A549 treated with AZD2906 at 1 μM for 4 hours (cell line): ENCODE data around the gene RNASE7. TPM values are rescaled to one million over a fixed set of nuclear protein-coding genes. Genes with fewer than 3 reads are reported as not detected.

ENCODE experiments used
- total RNA-seq: library from RNA; stranded (reverse); fragments of 200-300 nt; extraction: Qiagen RNA extraction; gene quantifications from 5 replicates; pipeline ENCODE4 v1.2.3, GENCODE V29; 2022

Gene RNASE7, protein sequence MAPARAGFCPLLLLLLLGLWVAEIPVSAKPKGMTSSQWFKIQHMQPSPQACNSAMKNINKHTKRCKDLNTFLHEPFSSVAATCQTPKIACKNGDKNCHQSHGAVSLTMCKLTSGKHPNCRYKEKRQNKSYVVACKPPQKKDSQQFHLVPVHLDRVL
- total RNA-seq: not detected in 5 replicates

DNA sequence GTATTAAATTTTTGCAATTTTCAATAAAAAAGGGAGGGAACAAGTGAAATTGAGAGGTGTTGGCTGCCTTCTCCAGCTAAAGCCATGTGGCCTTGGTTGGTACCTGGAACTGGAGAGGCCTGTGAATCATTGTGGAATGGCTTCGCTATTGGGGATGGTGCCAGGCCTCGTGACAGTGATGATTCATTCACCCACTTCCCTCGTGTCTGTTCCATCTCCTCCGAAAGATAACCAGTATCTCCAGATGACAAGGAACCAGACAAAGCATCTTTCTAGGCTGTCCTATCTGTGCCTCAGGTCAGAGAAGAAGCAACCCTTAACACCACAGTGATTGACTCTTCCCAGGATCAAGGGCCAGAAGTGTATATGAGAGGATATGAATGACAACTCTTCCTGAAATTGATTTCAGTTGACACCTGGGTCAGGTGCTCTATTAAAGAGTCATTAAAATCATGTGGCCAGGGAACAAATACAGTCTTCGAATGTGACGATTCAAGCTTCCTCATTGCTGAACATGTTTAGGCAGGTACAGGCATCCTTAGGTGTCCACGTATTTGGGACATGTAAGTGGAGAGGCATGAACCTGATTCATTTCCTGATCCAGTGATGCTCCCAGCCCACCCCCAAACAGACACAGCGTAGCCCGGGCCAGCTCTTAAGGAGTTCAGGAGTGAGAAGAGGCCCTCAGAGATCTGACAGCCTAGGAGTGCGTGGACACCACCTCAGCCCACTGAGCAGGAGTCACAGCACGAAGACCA is at the start of gene RNASE7:
Gene RNASE7, plus strand, starts transcription at position 687 of the 758 bp plus-strand sequence. CDS start 631 bp downstream, outside the sequence.

GRCh38 chr14:20998674-20999366 is 43.3 kb upstream of the RNASE7 start, which contains the start of gene SLC39A2:
SLC39A2 (plus strand) TSS chr14:20999293; CDS start chr14:20999447, 154 bp downstream.

DNA sequence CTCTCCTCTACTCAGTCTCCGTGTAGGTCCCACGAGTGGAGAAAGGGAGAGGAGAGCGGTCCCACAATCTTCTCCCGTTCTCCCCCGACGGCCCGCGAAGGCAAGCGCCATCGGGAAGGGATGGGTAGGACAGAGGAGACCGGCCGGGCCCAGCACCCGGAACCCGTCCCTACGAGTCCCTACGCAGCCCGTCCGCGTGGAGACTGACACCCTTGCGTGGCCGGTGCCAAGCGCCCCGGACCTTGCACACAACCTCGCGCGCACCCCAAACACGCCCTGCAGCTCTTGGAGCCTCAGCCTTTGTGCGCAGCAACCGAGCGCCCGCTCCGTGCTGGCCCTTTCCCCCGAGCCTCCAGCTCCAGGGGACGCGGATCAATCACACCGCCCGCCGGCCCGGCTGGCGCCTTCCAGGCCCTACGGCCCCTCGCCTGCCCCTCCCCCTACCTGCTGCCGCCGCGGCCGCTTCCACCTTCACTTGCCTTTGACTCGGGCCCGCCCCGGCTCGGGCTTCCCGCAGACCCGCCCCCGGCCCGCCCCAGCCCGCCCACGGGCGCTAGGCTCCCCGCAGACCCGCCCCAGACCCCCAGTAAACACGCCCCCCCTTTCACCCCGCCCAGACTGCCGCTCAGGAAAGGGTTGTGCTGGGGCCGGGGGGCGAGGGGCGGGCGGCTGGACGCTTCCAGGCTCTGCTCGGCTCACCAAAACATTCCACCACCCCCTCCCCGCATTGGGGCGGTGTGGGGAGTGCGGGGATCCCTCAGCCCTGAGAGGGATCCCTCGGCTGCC is 17.4 kb upstream of the RNASE7 start, which contains the start of gene NDRG2:
Gene NDRG2, minus strand, starts transcription at position 477 of the 786 bp plus-strand sequence. CDS start 1,746 bp downstream, outside the sequence.

GRCh38 chr14:21029917-21030316 is 12.2 kb upstream of the RNASE7 start, which contains the start of gene TPPP2:
TPPP2 (plus strand) TSS chr14:21030217; CDS start chr14:21030582, 365 bp downstream.

GRCh38 chr14:21034707-21035106 is 7.5 kb upstream of the RNASE7 start, which contains the start of gene RNASE13:
RNASE13 (minus strand) TSS chr14:21034807; CDS start chr14:21034288, 519 bp downstream.

DNA sequence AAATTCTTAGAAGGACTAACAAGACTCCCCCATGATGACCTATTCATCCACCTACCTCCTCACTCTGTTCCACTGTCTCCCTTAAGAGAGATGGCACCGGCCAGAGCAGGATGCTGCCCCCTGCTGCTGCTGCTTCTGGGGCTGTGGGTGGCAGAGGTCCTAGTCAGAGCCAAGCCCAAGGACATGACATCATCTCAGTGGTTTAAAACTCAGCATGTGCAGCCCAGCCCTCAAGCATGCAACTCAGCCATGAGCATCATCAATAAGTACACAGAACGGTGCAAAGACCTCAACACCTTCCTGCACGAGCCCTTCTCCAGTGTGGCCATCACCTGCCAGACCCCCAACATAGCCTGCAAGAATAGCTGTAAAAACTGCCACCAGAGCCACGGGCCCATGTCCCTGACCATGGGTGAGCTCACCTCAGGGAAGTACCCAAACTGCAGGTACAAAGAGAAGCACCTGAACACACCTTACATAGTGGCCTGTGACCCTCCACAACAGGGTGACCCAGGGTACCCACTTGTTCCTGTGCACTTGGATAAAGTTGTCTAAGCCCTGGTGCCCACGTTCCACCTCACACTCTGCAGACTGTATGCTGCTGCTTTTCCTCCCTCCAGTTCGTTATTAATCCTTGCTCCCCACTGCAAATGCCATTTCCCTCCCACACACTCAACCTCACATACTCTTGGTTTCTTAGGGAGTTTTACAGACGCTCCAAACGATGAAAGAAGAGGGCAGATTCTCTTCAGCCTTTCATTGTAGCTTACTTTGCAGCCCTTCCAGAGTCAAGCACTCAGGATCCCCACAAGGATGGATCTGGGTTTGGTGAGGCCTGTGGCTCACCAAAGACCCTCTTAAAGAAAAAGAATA is 15.9 kb downstream of the RNASE7 start, which contains the start of gene RNASE8:
Gene RNASE8, plus strand, starts transcription at position 20 of the 873 bp plus-strand sequence. Its CDS starts 71 bp downstream, at position 91.

GRCh38 chr14:21070083-21070609 is 28.0 kb downstream of the RNASE7 start, which contains the start of gene ARHGEF40:
ARHGEF40 (plus strand) TSS chr14:21070304; CDS start chr14:21070397, 93 bp downstream.

Other genes with a start within 250 kb of the RNASE7 start
- 0.10 to 0.36 TPM (median 0.18 TPM) in 4 of 5 replicates, not detected in the other for gene RNASE1, start 239.5 kb upstream of the RNASE7 start, total RNA-seq
- gene RNASE3, start 151.0 kb upstream of the RNASE7 start, total RNA-seq: not detected in 5 replicates
- not detected in 5 replicates for gene RNASE2, start 86.9 kb upstream of the RNASE7 start, total RNA-seq
- gene METTL17, start 52.4 kb upstream of the RNASE7 start, total RNA-seq: 67.6 to 74.8 TPM (median 70.6 TPM) in 5 replicates
- 0.05 TPM in 1 of 5 replicates, not detected in the others for gene SLC39A2, start 43.1 kb upstream of the RNASE7 start, total RNA-seq
- gene NDRG2, start 17.3 kb upstream of the RNASE7 start, total RNA-seq: 2.5 to 3.8 TPM (median 2.6 TPM) in 5 replicates
- gene TPPP2, start 12.1 kb upstream of the RNASE7 start, total RNA-seq: not detected in 5 replicates
- not detected in 5 replicates for gene RNASE13, start 7.6 kb upstream of the RNASE7 start, total RNA-seq
- not detected in 5 replicates for gene RNASE8, start 15.5 kb downstream of the RNASE7 start, total RNA-seq
- 7.0 to 10.6 TPM (median 8.9 TPM) in 5 replicates for gene ARHGEF40, start 27.9 kb downstream of the RNASE7 start, total RNA-seq
- gene ZNF219, start 56.3 kb downstream of the RNASE7 start, total RNA-seq: 18.0 to 29.6 TPM (median 28.1 TPM) in 5 replicates
- 0.44 to 1.1 TPM (median 0.65 TPM) in 5 replicates for gene TMEM253, start 58.7 kb downstream of the RNASE7 start, total RNA-seq
- gene OR5AU1, start 113.7 kb downstream of the RNASE7 start, total RNA-seq: not detected in 5 replicates
- 730 to 1,057 TPM (median 765 TPM) in 5 replicates for gene HNRNPC, start 227.1 kb downstream of the RNASE7 start, total RNA-seq
- gene RPGRIP1, start 237.7 kb downstream of the RNASE7 start, total RNA-seq: 0.10 to 0.31 TPM (median 0.18 TPM) in 5 replicates